HEK293 (cell line): Measurements from ENCODE around the gene SLC39A5.

ENCODE experiments used
- CTCF ChIP-seq: fragments of 450-650 bp; formaldehyde crosslinking; IDR thresholded peaks from 2 replicates; pipeline ENCODE4 v1.5.1; 2016; ENCODE audit warnings: missing biosample characterization, missing genetic modification characterization
- ZBTB11 ChIP-seq: fragments of 450-650 bp; formaldehyde crosslinking; conservative IDR thresholded peaks from 2 replicates; pipeline ENCODE4 v1.5.1; 2016; ENCODE audit warnings: low read depth, missing biosample characterization, missing genetic modification characterization
- ZNF658 ChIP-seq: fragments of 450-650 bp; formaldehyde crosslinking; IDR thresholded peaks from 2 replicates; pipeline ENCODE4; 2016; ENCODE audit warnings: missing biosample characterization, missing genetic modification characterization

- no peak for TF ChIP-seq ZNF658
- no peak for TF ChIP-seq CTCF (tag by site-specific recombination)
- no peak for TF ChIP-seq ZBTB11 (tag by site-specific recombination)
Observed at GRCh38 chr12:56223571-56224101, 6.2 kb upstream of the SLC39A5 start.
